HepG2 (cell line): ENCODE measurements around the gene SMIM36. TPM values are rescaled to one million over a fixed set of nuclear protein-coding genes. Genes with fewer than 3 reads are reported as not detected.

ENCODE experiments used
- ETV6 ChIP-seq: sonication (generic); formaldehyde crosslinking; conservative IDR thresholded peaks from 2 replicates; pipeline ENCODE4 v1.4.0; 2020; ENCODE audit warnings: missing genetic modification reagents
- FOXO1 ChIP-seq: sonication (generic); formaldehyde crosslinking; IDR thresholded peaks from 2 replicates; pipeline ENCODE4 v1.4.0; 2020; ENCODE audit warnings: missing genetic modification reagents
- SIX1 ChIP-seq: sonication (generic); formaldehyde crosslinking; IDR thresholded peaks from 2 replicates; pipeline ENCODE4 v1.4.0; 2020; ENCODE audit warnings: missing genetic modification reagents, borderline replicate concordance
- ZNF660 ChIP-seq: sonication (generic); formaldehyde crosslinking; IDR thresholded peaks from 2 replicates; pipeline ENCODE4 v1.5.1; 2020; ENCODE audit warnings: mild to moderate bottlenecking, low read depth, missing genetic modification reagents, borderline replicate concordance
- ZNF775 ChIP-seq: sonication (generic); formaldehyde crosslinking; IDR thresholded peaks from 2 replicates; pipeline ENCODE4 v1.4.0; 2020; ENCODE audit warnings: missing genetic modification reagents, mild to moderate bottlenecking, moderate library complexity, borderline replicate concordance
- polyA plus RNA-seq, 8 experiments: library from polyadenylated mRNA; depleted of rRNA in 3 of 8; stranded (reverse) in 7 of 8; unstranded in 1 of 8; fragments of >200 nt; fragmentation: Illumina TruSeq in 4 of 8; extraction: Trizol in 4 of 8; gene quantifications; 2 replicates each; pipeline versions ENCODE4 v1.2.1 to v1.2.3, GENCODE V29; 2011 to 2016; ENCODE audit warnings: low read depth in 4 of 8, missing spikeins in 1 of 8, mixed read lengths in 1 of 8; ENCODE audit not compliant: insufficient read depth in 1 of 8
- total RNA-seq, 5 experiments: library from RNA; depleted of rRNA; stranded (reverse); fragments of >200 nt; fragmentation: Illumina TruSeq; extraction: Trizol; gene quantifications; 2 replicates each; pipeline ENCODE4 v1.2.3, GENCODE V29; 2016; ENCODE audit warnings: low read depth in 1 of 5
- TF ChIP-seq, protein P1 (sequence below): sonication (generic); formaldehyde crosslinking; IDR thresholded peaks from 2 replicates; pipeline ENCODE4 v1.4.0; 2020; ENCODE audit warnings: missing genetic modification reagents, mild to moderate bottlenecking, borderline replicate concordance
- TF ChIP-seq, protein P2 (sequence below): sonication (generic); formaldehyde crosslinking; IDR thresholded peaks from 2 replicates; pipeline ENCODE4 v1.8.0; 2022; ENCODE audit warnings: missing genetic modification reagents, mild to moderate bottlenecking, moderate library complexity, borderline replicate concordance
- TF ChIP-seq, protein P3 (sequence below): sonication (generic); formaldehyde crosslinking; IDR thresholded peaks from 2 replicates; pipeline ENCODE4 v1.4.0; 2020; ENCODE audit warnings: missing genetic modification reagents
- TF ChIP-seq, protein P4 (sequence below), 2 experiments: IDR thresholded peaks; 2 replicates each; pipeline ENCODE4 v1.6.1; 2011 to 2012; ENCODE audit warnings: low read length in 2 of 2, borderline replicate concordance in 1 of 2, low read depth in 1 of 2, mild to moderate bottlenecking in 1 of 2, moderate library complexity in 1 of 2
- TF ChIP-seq, protein P5 (sequence below): sonication (generic); formaldehyde crosslinking; IDR thresholded peaks from 2 replicates; pipeline ENCODE4 v1.8.0; 2022; ENCODE audit warnings: missing genetic modification reagents, low read depth, mild to moderate bottlenecking, borderline replicate concordance

The SMIM36 gene
- total and polyA plus RNA-seq, 2 of the 13 experiments (the other 11 are each of a cell fraction or from before 2014, with no cell fraction given), result not detected

DNA sequence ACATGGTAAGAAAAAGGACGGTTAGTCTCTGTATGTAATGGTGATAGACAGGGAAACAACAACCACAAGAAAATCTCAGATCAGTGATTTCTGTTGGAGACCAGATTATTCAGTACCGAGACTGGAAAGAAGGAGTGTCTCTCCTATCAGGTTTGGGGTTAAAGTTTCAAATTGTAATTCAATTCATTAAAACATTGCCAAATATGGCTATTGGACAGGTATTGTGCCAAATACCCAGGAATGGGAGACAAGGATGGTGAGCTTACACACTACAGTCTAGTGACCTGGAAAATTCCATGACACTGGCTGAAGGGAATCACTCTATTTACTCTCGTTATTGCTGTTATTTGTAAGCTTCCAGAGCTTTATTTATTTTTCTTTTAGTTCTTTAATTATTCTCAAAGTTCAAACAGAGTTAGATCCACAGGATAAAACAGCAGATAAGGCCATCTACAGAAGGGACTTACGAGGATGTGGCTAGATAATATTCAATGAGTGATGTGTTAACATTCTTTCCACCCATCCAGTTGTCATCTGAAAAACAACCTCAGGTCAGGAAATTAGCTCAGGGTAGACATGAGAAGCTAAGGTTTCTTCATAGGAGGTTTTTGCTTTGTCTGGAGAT is 64.6 kb downstream of the SMIM36 start (continued):
- peak; percentile 66 for TF ChIP-seq SIX1 (CRISPR knock-in tag)
- TF ChIP-seq ZNF775, result peak; percentile 79; the same call in 1 of the 2 replicates
- no peak for TF ChIP-seq ETV6
- TF ChIP-seq, protein P1, sequence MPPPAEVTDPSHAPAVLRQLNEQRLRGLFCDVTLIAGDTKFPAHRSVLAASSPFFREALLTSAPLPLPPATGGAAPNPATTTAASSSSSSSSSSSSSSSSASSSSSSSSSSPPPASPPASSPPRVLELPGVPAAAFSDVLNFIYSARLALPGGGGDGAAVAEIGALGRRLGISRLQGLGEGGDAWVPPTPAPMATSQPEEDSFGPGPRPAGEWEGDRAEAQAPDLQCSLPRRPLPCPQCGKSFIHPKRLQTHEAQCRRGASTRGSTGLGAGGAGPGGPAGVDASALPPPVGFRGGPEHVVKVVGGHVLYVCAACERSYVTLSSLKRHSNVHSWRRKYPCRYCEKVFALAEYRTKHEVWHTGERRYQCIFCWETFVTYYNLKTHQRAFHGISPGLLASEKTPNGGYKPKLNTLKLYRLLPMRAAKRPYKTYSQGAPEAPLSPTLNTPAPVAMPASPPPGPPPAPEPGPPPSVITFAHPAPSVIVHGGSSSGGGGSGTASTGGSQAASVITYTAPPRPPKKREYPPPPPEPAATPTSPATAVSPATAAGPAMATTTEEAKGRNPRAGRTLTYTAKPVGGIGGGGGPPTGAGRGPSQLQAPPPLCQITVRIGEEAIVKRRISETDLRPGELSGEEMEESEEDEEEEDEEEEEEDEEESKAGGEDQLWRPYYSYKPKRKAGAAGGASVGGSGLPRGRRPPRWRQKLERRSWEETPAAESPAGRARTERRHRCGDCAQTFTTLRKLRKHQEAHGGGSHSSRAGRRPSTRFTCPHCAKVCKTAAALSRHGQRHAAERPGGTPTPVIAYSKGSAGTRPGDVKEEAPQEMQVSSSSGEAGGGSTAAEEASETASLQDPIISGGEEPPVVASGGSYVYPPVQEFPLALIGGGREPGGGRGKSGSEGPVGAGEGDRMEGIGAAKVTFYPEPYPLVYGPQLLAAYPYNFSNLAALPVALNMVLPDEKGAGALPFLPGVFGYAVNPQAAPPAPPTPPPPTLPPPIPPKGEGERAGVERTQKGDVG (CRISPR knock-in tag), result no peak
- TF ChIP-seq FOXO1 (CRISPR knock-in tag), result peak; percentile 85; the same call in 1 of the 2 replicates
- no peak for TF ChIP-seq ZNF660 (CRISPR knock-in tag)
- TF ChIP-seq, protein P2, sequence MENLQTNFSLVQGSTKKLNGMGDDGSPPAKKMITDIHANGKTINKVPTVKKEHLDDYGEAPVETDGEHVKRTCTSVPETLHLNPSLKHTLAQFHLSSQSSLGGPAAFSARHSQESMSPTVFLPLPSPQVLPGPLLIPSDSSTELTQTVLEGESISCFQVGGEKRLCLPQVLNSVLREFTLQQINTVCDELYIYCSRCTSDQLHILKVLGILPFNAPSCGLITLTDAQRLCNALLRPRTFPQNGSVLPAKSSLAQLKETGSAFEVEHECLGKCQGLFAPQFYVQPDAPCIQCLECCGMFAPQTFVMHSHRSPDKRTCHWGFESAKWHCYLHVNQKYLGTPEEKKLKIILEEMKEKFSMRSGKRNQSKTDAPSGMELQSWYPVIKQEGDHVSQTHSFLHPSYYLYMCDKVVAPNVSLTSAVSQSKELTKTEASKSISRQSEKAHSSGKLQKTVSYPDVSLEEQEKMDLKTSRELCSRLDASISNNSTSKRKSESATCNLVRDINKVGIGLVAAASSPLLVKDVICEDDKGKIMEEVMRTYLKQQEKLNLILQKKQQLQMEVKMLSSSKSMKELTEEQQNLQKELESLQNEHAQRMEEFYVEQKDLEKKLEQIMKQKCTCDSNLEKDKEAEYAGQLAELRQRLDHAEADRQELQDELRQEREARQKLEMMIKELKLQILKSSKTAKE (CRISPR knock-in tag), result no peak; the same call in 1 of the 2 replicates
- TF ChIP-seq, protein P3, sequence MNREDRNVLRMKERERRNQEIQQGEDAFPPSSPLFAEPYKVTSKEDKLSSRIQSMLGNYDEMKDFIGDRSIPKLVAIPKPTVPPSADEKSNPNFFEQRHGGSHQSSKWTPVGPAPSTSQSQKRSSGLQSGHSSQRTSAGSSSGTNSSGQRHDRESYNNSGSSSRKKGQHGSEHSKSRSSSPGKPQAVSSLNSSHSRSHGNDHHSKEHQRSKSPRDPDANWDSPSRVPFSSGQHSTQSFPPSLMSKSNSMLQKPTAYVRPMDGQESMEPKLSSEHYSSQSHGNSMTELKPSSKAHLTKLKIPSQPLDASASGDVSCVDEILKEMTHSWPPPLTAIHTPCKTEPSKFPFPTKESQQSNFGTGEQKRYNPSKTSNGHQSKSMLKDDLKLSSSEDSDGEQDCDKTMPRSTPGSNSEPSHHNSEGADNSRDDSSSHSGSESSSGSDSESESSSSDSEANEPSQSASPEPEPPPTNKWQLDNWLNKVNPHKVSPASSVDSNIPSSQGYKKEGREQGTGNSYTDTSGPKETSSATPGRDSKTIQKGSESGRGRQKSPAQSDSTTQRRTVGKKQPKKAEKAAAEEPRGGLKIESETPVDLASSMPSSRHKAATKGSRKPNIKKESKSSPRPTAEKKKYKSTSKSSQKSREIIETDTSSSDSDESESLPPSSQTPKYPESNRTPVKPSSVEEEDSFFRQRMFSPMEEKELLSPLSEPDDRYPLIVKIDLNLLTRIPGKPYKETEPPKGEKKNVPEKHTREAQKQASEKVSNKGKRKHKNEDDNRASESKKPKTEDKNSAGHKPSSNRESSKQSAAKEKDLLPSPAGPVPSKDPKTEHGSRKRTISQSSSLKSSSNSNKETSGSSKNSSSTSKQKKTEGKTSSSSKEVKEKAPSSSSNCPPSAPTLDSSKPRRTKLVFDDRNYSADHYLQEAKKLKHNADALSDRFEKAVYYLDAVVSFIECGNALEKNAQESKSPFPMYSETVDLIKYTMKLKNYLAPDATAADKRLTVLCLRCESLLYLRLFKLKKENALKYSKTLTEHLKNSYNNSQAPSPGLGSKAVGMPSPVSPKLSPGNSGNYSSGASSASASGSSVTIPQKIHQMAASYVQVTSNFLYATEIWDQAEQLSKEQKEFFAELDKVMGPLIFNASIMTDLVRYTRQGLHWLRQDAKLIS (CRISPR knock-in tag), result no peak; the same call in 1 of the 2 replicates
- TF ChIP-seq, protein P4, sequence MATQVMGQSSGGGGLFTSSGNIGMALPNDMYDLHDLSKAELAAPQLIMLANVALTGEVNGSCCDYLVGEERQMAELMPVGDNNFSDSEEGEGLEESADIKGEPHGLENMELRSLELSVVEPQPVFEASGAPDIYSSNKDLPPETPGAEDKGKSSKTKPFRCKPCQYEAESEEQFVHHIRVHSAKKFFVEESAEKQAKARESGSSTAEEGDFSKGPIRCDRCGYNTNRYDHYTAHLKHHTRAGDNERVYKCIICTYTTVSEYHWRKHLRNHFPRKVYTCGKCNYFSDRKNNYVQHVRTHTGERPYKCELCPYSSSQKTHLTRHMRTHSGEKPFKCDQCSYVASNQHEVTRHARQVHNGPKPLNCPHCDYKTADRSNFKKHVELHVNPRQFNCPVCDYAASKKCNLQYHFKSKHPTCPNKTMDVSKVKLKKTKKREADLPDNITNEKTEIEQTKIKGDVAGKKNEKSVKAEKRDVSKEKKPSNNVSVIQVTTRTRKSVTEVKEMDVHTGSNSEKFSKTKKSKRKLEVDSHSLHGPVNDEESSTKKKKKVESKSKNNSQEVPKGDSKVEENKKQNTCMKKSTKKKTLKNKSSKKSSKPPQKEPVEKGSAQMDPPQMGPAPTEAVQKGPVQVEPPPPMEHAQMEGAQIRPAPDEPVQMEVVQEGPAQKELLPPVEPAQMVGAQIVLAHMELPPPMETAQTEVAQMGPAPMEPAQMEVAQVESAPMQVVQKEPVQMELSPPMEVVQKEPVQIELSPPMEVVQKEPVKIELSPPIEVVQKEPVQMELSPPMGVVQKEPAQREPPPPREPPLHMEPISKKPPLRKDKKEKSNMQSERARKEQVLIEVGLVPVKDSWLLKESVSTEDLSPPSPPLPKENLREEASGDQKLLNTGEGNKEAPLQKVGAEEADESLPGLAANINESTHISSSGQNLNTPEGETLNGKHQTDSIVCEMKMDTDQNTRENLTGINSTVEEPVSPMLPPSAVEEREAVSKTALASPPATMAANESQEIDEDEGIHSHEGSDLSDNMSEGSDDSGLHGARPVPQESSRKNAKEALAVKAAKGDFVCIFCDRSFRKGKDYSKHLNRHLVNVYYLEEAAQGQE (IDR thresholded peaks at IDR 0.05; ENCODE audit: borderline replicate concordance in 1 of 2, low read depth in 1 of 2, low read length in 2 of 2), result peak in 1 of 2 experiments; percentile 61; a peak in 2 of 4 replicates
- TF ChIP-seq, protein P5, sequence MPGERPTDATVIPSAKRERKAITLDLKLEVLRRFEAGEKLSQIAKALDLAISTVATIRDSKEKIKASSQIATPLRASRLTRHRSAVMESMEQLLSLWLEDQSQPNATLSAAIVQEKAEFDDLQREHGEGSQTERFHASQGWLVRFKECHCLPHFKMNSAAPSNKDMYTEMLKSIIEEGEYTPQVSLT (CRISPR knock-in tag), result no peak
